ENCODE measurements around the gene FLOT1.

Gene FLOT1

DNA sequence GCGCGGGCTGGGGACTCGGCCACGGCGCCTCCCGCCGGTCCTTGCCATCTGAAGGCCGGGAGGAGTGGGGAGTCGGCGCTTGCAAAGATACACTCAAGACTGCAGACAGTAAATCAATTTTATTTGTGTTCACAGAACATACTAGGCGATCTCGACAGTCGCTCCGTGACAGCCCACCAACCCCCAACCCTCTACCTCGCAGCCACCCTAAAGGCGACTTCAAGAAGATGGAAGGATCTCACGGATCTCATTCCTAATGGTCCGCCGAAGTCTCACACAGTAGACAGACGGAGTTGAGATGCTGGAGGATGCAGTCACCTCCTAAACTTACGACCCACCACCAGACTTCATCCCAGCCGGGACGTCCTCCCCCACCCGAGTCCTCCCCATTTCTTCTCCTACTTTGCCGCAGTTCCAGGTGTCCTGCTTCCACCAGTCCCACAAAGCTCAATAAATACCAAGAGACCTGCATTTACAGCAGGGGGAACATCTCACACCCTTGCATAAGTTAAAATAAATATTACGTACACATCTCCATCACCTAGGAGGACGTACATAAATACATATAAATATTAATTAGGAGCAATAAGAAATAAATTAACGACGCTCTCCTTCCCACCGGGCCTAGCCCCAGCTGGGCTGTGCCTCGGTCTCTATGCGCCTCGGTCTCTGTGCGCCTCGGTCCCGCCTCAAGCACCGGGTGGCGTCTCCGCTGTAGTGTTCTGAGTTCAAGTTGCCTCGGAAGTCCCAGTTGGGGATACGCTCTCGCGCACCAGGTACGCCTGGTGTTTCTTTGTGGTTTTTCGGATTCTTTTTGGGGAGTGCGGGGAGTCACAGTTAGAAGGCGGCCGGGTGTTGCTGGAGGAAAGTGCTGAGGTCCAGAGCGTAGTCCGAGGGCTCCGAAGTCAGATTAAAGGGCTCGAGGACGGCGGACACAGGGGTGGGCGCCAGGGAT is 889 bp upstream of the FLOT1 start:
- Mint-ChIP-seq H3K27ac (peak overlapping the region; percentile 87 to 97), H3K4me1 (peaks cover 71% of the 10 kb centered on the region), H3K4me3 (peak overlapping the region; percentile 91 to 97), H3K9me3 (no peaks in the 10 kb centered on the region), H3K27me3 (no peaks in the 10 kb centered on the region)
- peak; percentile 18 for ATAC-seq
- DNase-seq, result peak; percentile 57 to 64

DNA sequence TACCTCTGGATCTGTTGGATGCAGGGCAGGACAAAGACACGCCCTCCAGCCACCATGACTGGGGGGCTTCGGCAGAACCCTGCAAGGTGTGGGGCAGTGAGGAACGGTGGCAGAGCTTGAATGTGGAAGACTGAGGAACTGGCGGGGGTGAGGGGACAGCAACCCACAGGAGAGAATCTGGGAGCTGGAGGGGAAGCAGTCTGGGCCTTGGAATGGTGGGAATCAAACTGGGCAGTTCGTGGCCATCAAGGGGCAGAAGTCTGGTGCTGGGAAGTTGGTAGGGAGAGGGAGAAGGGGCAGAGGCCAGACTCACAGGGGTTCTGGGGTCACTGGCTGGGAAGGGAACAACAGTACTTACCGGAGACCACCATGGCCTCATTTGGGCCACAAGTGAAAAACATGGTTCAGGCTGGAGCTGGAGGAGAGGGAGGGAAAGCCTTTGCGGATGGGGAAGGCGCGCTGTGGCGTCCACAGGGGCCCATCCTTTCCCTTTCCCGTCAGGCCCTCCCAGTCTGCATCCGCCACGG is 635 bp downstream of the FLOT1 start:
- H3K9me3 Mint-ChIP-seq, result peaks cover 0 to 7% of the 10 kb centered on the region in 2 donors
- H3K4me3 Mint-ChIP-seq, result peak overlapping the region; percentile 91 to 97
- ATAC-seq, result peak; percentile 2
- no peaks in the 10 kb centered on the region for H3K27me3 Mint-ChIP-seq
- H3K27ac Mint-ChIP-seq, result peak overlapping the region; percentile 88 to 94
- DNase-seq, result no peak
- peaks cover 70% of the 10 kb centered on the region for H3K4me1 Mint-ChIP-seq

DNA sequence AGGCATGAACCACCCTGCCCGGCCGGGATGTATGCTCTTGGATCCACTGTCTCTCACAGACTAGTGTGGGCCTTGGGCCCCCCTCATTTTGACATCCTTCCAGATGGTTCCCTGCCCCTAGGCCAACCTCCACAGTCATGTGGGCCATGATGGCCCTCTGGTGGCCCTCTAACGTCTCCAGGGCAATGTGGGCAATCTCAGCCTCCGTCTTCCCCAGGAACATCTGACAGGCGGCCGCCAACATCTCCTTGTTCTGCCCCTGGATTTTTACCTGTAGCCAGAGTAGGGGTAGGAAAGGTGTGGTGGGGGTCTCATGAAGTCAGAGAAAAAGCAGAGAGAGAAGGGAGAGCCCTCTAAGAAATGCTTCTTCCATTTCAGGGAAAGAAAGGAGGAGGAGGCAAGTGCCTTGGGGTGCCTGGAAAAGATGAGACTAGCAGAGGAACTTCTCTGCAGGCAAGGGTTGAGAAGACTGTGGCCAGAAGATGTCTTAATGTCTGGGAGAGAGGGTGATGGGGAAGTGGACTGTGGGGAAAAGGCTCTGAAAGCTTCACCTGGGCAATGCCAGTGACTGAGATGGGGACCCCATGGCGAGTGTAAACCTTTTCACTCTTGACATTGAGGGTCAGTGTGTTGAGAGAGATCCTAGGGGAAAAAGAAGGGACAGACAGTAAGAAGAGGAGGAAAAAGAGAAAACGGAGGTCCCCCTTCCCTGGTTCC is 1.3 kb downstream of the FLOT1 start:
- no peaks in the 10 kb centered on the region for H3K27me3 Mint-ChIP-seq
- DNase-seq, result no peak
- peak overlapping the region; percentile 91 to 97 for H3K4me3 Mint-ChIP-seq
- H3K4me1 Mint-ChIP-seq, result peaks cover 72% of the 10 kb centered on the region
- H3K9me3 Mint-ChIP-seq, result peaks cover 0 to 10% of the 10 kb centered on the region in 2 donors
- no peak for ATAC-seq
- H3K27ac Mint-ChIP-seq, result peak overlapping the region; percentile 59 to 94

DNA sequence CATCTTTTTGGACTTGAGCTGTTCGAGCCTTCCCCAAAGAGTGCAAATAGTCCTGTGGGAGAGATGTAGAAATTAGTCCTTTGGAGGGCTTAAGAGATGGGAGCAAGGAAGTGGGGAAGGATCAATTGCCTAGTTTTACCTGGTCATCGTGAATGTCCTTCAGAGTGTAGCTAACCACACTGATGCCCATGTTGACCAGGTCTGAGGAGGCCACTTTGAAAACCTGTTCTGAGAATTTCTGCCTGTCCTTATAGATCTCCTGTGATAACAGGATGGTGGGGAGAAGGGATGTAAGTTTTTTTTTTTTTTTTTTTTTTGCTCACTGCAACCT is 2.0 kb downstream of the FLOT1 start:
- Mint-ChIP-seq H3K27ac (peak overlapping the region in 1 of 2 donors; percentile 8), H3K4me3 (peak overlapping the region; percentile 91 to 97), H3K9me3 (peaks cover 0 to 10% of the 10 kb centered on the region in 2 donors), H3K4me1 (peaks cover 77% of the 10 kb centered on the region), H3K27me3 (no peaks in the 10 kb centered on the region)
- no peak for DNase-seq
- ATAC-seq, result no peak

DNA sequence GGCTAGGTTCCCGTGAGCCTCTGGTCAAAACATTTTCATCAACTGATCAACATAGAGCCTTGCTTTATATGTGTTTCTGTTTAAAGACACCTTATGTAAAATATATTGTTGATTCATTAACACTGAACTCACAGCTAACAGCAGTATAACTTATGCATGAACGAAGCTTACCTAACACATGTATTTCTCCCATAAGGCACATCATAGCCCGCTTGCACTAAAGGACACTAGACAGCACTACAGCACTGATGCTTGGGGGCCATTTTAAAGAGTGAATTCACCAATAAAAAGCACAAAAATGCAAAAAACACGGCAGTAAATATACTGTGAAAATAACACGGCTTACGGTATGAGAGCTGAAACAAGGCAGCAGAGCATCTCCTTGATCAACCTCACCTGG is 4.0 kb downstream of the FLOT1 start:
- Mint-ChIP-seq H3K9me3 (peaks cover 0 to 10% of the 10 kb centered on the region in 2 donors), H3K4me1 (peaks cover 77% of the 10 kb centered on the region), H3K27me3 (no peaks in the 10 kb centered on the region), H3K27ac (no peak overlapping the region), H3K4me3 (peak overlapping the region in 1 of 2 donors; percentile 41)
- DNase-seq (no peak), ATAC-seq (no peak)

DNA sequence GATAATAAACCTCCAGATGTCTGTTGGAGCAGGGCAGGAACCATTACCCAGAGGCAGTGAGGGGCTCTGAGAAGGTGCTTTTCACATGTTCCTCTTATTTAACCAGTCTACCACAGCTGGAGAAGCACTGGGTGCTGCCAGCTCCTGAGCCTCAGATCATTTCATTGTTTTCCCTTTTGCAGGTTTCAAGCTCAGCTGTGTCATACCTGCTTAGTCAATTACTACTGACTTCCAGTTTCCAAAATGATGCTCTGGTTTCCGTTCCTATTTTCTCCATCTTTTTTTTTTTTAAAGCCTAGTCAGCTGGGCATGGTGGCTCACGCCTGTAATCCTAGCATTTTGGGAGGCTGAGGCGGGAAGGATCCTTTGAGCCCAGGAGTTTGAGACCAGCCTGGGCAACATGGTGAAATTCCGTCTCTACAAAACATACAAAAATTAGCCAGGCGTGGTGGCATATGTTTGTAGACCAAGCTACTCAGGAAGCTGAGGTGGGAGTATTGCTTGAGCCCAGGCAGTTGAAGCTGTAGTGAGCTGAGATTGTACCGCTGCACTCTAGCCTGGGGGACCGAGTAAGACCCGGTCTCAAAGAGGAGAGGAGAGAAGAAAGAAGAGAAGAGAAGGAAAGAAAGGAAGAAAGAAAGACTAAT is 6.7 kb downstream of the FLOT1 start:
- peaks cover 0 to 10% of the 10 kb centered on the region in 2 donors for H3K9me3 Mint-ChIP-seq
- no peak for DNase-seq
- peak overlapping the region; percentile 76 to 89 for H3K4me3 Mint-ChIP-seq
- no peaks in the 10 kb centered on the region for H3K27me3 Mint-ChIP-seq
- ATAC-seq, result peak; percentile 18
- peaks cover 86% of the 10 kb centered on the region for H3K4me1 Mint-ChIP-seq
- H3K27ac Mint-ChIP-seq, result peak overlapping the region; percentile 77 to 83

DNA sequence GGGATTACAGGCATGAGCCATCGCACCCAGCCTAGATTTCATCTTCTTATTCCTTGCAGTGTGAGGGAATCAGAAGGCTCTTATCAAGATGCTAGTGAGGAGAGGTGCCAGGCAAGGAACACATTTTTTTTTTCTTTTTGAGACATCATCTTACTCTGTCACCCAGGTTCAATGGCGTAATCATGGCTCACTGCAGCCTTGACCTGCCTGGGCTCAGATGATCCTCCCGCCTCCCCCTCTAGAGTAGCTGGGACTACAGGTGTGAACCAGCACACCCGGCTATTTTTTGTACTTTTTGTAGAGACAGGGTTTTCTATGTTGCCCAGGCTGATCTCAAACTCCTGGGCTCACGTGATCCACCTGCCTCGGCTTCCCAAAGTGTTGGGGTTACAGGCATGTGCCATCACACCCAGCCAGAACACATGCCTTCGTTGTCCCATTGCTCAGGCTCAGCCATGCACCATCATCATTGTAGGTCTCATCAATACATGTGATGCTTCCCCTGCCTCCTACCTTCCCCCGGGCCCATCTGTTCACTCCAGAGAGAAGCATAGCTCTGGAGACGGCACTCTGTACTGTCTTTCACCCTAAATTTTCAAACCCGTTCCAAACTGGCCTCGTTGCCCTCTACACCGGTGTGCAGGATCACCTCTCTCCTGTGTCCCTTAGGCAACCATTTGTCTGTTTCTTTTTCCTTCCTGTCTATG is 10.1 kb downstream of the FLOT1 start:
- H3K9me3 Mint-ChIP-seq, result peaks cover 0 to 5% of the 10 kb centered on the region in 2 donors
- H3K4me1 Mint-ChIP-seq, result peaks cover 74% of the 10 kb centered on the region
- H3K27ac Mint-ChIP-seq, result no peak overlapping the region
- no peak overlapping the region for H3K4me3 Mint-ChIP-seq
- DNase-seq, result no peak
- ATAC-seq, result no peak
- H3K27me3 Mint-ChIP-seq, result no peaks in the 10 kb centered on the region

DNA sequence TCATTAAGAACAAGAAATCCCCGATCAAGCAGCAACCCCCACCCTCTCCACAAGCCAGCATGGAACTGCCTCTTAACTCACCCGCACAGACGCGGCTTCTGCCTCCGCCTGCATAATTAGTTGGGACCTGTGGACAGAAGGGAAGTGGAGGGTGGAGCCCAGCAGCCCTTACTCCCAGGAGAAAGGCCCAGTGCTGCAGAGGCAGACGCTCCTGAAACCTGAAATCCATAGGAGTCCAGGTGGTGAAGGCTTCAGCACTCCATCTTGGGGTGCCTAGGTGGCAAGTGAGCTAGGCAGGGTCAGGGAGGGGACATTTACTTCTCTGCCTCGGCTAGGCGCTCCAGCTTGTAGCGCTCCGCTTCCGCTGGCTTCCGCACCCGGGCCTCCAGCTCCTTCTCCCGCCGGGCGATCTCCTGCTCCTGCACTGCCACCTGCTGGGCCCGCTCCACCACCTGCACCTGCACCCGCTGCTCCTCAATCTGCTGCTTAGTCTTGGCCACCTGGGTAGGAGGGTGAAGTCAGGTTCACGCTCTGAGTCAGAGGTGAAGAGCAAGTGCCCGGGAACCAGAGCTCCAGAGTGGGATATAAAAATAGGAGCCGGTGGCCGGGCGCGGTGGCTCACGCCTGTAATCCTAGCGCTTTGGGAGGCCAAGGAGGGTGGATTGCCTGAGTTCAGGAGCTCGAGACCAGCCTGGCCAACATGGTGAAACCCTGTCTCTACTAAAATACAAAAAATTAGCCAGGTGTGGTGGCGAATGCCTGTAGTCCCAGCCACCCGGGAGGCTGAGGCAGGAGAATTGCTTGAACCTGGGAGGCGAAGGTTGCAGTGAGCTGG is 11.7 kb downstream of the FLOT1 start:
- Mint-ChIP-seq H3K9me3 (no peaks in the 10 kb centered on the region), H3K4me3 (peak overlapping the region; percentile 39 to 71), H3K27me3 (no peaks in the 10 kb centered on the region), H3K27ac (peak overlapping the region; percentile 46 to 87), H3K4me1 (peaks cover 60% of the 10 kb centered on the region)
- ATAC-seq, result peak; percentile 88
- DNase-seq, result peak; percentile 83 to 87

DNA sequence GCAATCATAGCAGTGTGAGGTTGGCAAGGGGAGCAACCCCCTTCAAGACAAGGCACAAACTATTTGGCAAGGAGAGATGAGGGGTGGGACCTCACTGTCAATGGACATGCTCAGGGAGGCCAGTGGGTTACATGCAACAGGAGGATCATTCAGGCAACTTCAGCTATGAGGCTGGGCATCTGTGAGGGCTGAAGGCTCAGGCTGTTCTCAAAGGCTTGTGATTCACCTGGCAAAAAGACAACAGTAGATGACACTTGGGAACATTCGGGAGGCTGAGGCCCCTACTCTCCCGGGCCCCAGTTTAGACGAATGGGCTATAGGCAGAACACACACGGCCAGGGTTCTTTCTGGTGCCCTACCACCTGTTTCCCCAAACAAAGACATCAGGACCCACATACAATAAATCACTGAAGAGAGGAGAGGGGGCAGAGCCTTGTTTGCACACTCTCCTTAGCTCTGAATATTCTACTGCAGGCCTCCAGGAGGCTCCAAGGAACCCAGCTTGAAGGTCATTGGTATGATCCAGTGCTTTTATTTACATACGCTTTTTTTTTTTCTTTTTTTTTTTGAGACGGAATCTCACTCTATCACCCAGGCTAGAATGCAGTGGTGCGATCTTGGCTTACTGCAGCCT is 14.4 kb downstream of the FLOT1 start:
- H3K9me3 Mint-ChIP-seq, result no peaks in the 10 kb centered on the region
- peak overlapping the region in 1 of 2 donors; percentile 59 for H3K27ac Mint-ChIP-seq
- no peaks in the 10 kb centered on the region for H3K27me3 Mint-ChIP-seq
- ATAC-seq, result no peak
- H3K4me3 Mint-ChIP-seq, result no peak overlapping the region
- DNase-seq, result no peak
- peaks cover 72% of the 10 kb centered on the region for H3K4me1 Mint-ChIP-seq

DNA sequence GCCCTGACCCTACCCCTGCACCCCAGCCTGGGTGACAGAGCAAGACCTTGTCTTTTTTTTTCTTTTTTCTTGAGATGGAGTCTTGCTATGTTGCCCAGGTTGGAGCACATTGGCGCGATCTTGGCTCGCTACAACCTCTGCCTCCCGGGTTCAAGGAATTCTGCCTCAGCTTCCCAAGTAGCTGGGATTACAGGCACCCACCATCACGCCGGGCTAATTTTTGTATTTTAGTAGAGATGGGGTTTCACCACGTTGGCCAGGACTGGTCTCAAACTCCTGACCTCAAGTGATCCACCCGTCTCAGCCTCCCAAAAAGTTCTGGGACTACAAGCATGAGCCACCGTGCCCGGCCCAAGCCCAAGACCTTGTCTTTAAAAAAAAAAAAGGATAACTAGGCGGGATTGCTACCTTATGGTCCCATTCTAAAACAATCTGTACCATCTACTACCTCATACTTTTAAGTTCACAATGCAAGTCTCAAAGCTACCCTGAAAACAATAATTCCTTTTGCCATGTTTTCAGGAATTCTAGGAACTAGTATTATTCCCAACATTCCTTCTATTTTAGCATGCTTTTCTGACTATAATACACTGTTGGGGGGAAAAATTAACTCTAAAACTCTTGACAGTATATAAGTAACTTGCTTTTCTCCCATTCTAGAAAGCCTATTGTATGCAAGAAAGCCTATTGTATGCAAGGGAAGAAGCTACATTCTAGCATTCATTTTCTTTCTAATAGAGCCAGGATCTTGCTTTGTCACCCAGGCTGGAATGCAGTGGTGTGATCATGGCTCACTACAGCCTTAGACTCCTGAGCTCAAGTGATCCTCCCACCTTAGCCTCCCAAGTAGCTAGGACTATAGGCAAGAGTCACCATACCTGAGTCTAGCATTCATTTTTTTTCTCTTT is 15.7 kb downstream of the FLOT1 start:
- no peak overlapping the region for H3K4me3 Mint-ChIP-seq
- H3K9me3 Mint-ChIP-seq, result no peaks in the 10 kb centered on the region
- H3K27me3 Mint-ChIP-seq, result no peaks in the 10 kb centered on the region
- H3K27ac Mint-ChIP-seq, result peak overlapping the region in 1 of 2 donors; percentile 78
- peaks cover 71% of the 10 kb centered on the region for H3K4me1 Mint-ChIP-seq
- no peak for ATAC-seq
- DNase-seq, result no peak

DNA sequence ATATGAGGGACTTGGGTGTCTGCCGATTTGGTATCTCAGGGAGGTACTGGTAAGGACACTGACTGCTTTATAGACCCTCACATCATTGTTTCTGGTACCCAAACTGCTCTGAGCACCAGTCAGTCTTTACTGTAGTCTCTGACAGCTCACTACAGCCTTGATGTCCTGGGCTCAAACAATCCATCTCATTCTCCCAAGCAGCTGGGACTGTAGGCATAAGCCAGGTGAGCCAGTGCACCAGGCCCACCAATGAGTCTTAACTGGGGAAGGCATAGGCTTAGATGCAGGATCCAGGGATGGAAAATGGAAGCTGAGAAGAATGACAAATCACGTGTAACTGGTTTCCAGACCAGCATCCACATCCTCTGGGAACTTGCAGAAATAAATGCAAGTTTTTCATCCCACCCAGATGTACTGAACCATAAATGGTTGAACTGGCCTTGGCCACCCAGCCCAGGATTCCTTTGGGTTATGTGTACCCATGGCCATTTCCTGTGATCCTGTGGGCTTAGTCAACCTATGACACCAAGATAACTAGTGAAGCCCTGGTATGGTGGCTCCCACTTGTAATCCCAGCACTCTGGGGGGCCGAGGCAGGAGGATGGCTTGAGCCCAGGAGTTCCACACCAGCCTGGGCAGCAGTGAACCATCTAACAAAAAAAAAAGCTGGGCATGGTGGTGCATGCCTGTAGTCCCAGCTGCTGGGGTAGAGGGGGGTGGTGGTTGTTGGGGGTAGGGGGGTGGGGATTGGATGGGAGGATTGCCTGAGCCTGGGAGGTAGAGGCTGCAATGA is 16.6 kb downstream of the FLOT1 start:
- H3K4me3 Mint-ChIP-seq, result no peak overlapping the region

DNA sequence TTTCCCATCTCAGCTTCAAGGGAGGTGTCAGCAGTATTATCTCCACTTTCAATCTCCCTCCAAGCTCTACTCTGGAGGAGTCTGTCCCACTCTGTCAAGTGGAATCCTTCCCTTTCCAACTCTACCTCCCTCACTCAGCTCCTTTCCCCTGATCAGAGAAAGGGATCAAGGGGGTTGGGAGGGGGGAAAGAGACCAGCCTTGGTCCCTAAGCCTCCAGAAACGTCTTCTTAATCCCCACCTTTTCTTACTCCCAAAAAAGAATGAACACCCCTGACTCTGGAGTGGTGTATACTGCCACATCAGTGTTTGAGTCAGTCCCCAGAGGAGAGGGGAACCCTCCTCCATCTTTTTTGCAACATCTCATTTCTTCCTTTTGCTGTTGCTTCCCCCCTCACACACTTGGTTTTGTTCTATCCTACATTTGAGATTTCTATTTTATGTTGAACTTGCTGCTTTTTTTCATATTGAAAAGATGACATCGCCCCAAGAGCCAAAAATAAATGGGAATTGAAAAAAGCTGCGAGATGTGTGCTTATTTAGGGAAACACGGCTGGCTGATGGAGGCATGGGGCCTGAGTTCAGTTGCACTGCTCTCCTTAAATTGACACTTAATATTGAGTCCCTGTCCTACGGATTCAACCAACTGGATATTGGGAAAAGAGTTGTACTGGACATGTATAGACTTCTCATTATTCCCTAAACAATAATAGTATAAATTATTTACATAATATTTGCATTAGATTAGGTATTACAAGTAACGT is 17.4 kb downstream of the FLOT1 start:
- H3K27me3 Mint-ChIP-seq, result no peaks in the 10 kb centered on the region
- H3K9me3 Mint-ChIP-seq, result no peaks in the 10 kb centered on the region
- H3K27ac Mint-ChIP-seq, result peak overlapping the region in 1 of 2 donors; percentile 20
- peak overlapping the region; percentile 44 to 49 for H3K4me3 Mint-ChIP-seq
- H3K4me1 Mint-ChIP-seq, result peaks cover 54% of the 10 kb centered on the region
- ATAC-seq (no peak), DNase-seq (no peak)

More for the DNA sequence above, 16.6 kb downstream of the FLOT1 start:
- H3K9me3 Mint-ChIP-seq, result no peaks in the 10 kb centered on the region
- no peak for DNase-seq
- ATAC-seq, result peak; percentile 30
- no peaks in the 10 kb centered on the region for H3K27me3 Mint-ChIP-seq
- no peak overlapping the region for H3K27ac Mint-ChIP-seq
- peaks cover 62% of the 10 kb centered on the region for H3K4me1 Mint-ChIP-seq

Data from stimulated activated naive CD8-positive, alpha-beta T cell treated with anti-CD3 and anti-CD28 coated beads, Interleukin-15, amount 100 ng/mL, for 72 hours (primary cell).